ENCODE measurements around the gene HERC3. TPM values are rescaled to one million over a fixed set of nuclear protein-coding genes. Genes with fewer than 3 reads are reported as not detected.

HERC3 gene
- polyA plus RNA-seq, 3 donors, result 30.5 to 36.9 (median 36.7) TPM

GRCh38 chr4:88750369-88750768, 158.1 kb downstream of the HERC3 start:
- no peak for DNase-seq
- Histone ChIP-seq H3K4me3 (replicated peaks in 1 of 3; ENCODE audit: low read depth in 2 of 3, low read length in 3 of 3) (no peak overlapping the region), H3K4me1 (ENCODE audit: control insufficient read depth in 1 of 2, insufficient read depth in 2 of 2, low read length in 2 of 2) (no peaks in the 10 kb centered on the region), H3K9ac (ENCODE audit: insufficient read depth, low read length, poor library complexity, severe bottlenecking) (no peak overlapping the region), H3K4me2 (replicated peaks; ENCODE audit: extremely low read depth, low read length, poor library complexity, severe bottlenecking) (no peak overlapping the region), H3K27ac (ENCODE audit: low read depth in 1 of 2, low read length in 2 of 2) (no peak overlapping the region), H2AFZ (ENCODE audit: insufficient read depth, low read depth, low read length, poor library complexity, severe bottlenecking) (no peak overlapping the region), H3K27me3 (ENCODE audit: control insufficient read depth in 2 of 2, insufficient read depth in 2 of 2, low read length in 2 of 2) (no peaks in the 10 kb centered on the region), H3K79me2 (ENCODE audit: insufficient read depth, low read length) (no peaks in the 10 kb centered on the region), H4K20me1 (ENCODE audit: insufficient read depth, low read length) (no peaks in the 10 kb centered on the region), H3K9me3 (replicated peaks in 1 of 2; ENCODE audit: control insufficient read depth in 1 of 2, insufficient read depth in 1 of 2, low read length in 2 of 2) (no peaks in the 10 kb centered on the region), H3K36me3 (replicated peaks in 1 of 2; ENCODE audit: control insufficient read depth in 1 of 2, insufficient read depth in 2 of 2, low read length in 2 of 2) (peaks cover 86 to 100% of the 10 kb centered on the region in 2 donors)
- TF ChIP-seq, protein P1, sequence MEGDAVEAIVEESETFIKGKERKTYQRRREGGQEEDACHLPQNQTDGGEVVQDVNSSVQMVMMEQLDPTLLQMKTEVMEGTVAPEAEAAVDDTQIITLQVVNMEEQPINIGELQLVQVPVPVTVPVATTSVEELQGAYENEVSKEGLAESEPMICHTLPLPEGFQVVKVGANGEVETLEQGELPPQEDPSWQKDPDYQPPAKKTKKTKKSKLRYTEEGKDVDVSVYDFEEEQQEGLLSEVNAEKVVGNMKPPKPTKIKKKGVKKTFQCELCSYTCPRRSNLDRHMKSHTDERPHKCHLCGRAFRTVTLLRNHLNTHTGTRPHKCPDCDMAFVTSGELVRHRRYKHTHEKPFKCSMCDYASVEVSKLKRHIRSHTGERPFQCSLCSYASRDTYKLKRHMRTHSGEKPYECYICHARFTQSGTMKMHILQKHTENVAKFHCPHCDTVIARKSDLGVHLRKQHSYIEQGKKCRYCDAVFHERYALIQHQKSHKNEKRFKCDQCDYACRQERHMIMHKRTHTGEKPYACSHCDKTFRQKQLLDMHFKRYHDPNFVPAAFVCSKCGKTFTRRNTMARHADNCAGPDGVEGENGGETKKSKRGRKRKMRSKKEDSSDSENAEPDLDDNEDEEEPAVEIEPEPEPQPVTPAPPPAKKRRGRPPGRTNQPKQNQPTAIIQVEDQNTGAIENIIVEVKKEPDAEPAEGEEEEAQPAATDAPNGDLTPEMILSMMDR (IDR thresholded peaks at IDR 0.05), result no peak
- Mint-ChIP-seq H3K9me3 (no peaks in the 10 kb centered on the region), H3K27ac (peak overlapping the region in 4 of 7 donors; percentile 19 to 50 (median 26)), H3K4me3 (no peak overlapping the region), H3K4me1 (no peaks in the 10 kb centered on the region), H3K27me3 (ENCODE audit: low read depth in 3 of 3) (no peaks in the 10 kb centered on the region), H3K36me3 (peaks cover 92% of the 10 kb centered on the region in 2 donors)
- intact Hi-C loops (cut with micrococcal nuclease), result no loop called here
- WGBS (ENCODE audit: insufficient coverage), result 97% methylated on average over 10 of the region's 10 CpGs

DNA sequence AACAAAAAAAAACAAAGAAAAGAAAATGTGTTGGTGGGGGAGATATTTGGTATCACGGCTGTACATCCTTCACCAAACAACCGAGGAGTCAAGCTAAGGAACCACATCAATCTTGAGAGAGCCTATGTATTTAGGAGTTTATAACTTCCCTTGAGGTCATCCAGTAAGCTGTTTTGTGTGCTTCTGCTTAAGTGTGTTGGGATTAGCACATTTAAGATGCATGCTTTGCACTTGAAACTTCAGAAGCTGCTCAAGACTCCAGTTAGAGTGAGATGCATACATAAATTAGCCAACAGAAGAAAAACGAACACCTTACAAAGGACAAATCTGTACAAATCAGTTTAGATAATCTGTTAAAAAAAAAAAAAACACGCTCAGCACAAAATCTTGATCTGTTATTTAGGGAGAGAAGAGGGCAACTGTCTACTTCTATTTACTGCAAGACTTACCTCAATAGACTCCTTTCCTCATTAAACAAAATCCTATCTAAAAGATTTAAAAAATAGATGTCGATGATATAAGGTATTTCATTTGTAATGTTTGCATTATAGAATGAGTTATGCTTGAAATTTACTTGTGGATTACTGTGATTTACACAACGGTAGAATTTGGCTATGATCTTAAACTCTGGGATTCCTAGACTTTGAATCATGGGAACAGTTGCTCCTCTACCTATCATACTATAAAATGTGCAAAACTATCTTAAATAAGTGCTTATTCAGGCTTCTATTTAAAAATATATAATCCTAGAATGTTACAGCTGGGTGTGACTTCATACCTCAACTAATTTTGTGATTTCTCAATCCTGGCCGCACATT, 159.2 kb downstream of the HERC3 start:
- H3K27ac Mint-ChIP-seq, result no peak overlapping the region
- Histone ChIP-seq H3K4me1 (ENCODE audit: control insufficient read depth in 1 of 2, insufficient read depth in 2 of 2, low read length in 2 of 2) (no peaks in the 10 kb centered on the region), H3K4me2 (replicated peaks; ENCODE audit: extremely low read depth, low read length, poor library complexity, severe bottlenecking) (no peak overlapping the region), H3K4me3 (replicated peaks in 1 of 3; ENCODE audit: low read depth in 2 of 3, low read length in 3 of 3) (no peak overlapping the region), H4K20me1 (ENCODE audit: insufficient read depth, low read length) (no peaks in the 10 kb centered on the region), H2AFZ (ENCODE audit: insufficient read depth, low read depth, low read length, poor library complexity, severe bottlenecking) (no peak overlapping the region), H3K9me3 (replicated peaks in 1 of 2; ENCODE audit: control insufficient read depth in 1 of 2, insufficient read depth in 1 of 2, low read length in 2 of 2) (no peaks in the 10 kb centered on the region), H3K36me3 (replicated peaks in 1 of 2; ENCODE audit: control insufficient read depth in 1 of 2, insufficient read depth in 2 of 2, low read length in 2 of 2) (peaks cover 84 to 99% of the 10 kb centered on the region in 2 donors), H3K9ac (ENCODE audit: insufficient read depth, low read length, poor library complexity, severe bottlenecking) (no peak overlapping the region), H3K27ac (ENCODE audit: low read depth in 1 of 2, low read length in 2 of 2) (no peak overlapping the region), H3K79me2 (ENCODE audit: insufficient read depth, low read length) (no peaks in the 10 kb centered on the region), H3K27me3 (ENCODE audit: control insufficient read depth in 2 of 2, insufficient read depth in 2 of 2, low read length in 2 of 2) (no peaks in the 10 kb centered on the region)
- intact Hi-C loops (cut with micrococcal nuclease), result no loop called here
- WGBS (ENCODE audit: insufficient coverage), result no CpG with 5 or more reads among the region's 7 CpGs
- peaks cover 90% of the 10 kb centered on the region in 2 donors for H3K36me3 Mint-ChIP-seq
- no peaks in the 10 kb centered on the region for H3K4me1 Mint-ChIP-seq
- H3K4me3 Mint-ChIP-seq, result no peak overlapping the region
- H3K9me3 Mint-ChIP-seq, result no peaks in the 10 kb centered on the region
- no peaks in the 10 kb centered on the region for H3K27me3 Mint-ChIP-seq (ENCODE audit: low read depth in 3 of 3)
- no peak for DNase-seq
- TF ChIP-seq, protein P1 (IDR thresholded peaks at IDR 0.05), result no peak
